Naive thymus-derived CD4-positive, alpha-beta T cell (primary cell): ENCODE data around the gene PDSS2. TPM values are rescaled to one million over a fixed set of nuclear protein-coding genes. Genes with fewer than 3 reads are reported as not detected.
"Not testable (repeated sequence)": the region's sequence is repeated elsewhere in the genome, so short reads cannot be mapped to it uniquely, and the experiment has no call there.

Source experiments
- ATAC-seq: fragments of 150-1000 bp; cut with Tn5 transposase; 2 replicates; pipeline ENCODE4 v1.10.0; 2021; ENCODE audit warnings: mild to moderate bottlenecking, moderate library complexity
- CTCF ChIA-PET: fragments of 350-600 bp; sonication (Branson Sonifier 250); formaldehyde crosslinking; loops from one replicate; lab custom pipeline; 2021; ENCODE audit warnings: antibody characterized with exemption; lab: Charles Lee
- POLR2A ChIA-PET: fragments of 350-600 bp; sonication (Branson Sonifier 250); formaldehyde crosslinking; loops from one replicate; lab custom pipeline; 2021; ENCODE audit warnings: antibody characterized with exemption, inconsistent platforms; lab: Charles Lee
- DNase-seq, 9 donors: peaks; one replicate each; pipeline versions ENCODE4 v3.0.0 to v3.0.0-alpha.2; 2020 to 2022; ENCODE audit warnings: mixed read lengths in 1 of 9
- H3K27ac ChIP-seq: one replicate; pipeline ENCODE4 v1.7.0; 2013; ENCODE audit warnings: mild to moderate bottlenecking, low read depth, low read length, moderate library complexity
- H3K27me3 ChIP-seq, 2 donors: one replicate each; pipeline ENCODE4 v1.7.0; 2013; ENCODE audit warnings: low read length in 2 of 2, mild to moderate bottlenecking in 2 of 2, moderate library complexity in 2 of 2; ENCODE audit not compliant: control insufficient read depth in 2 of 2, insufficient read depth in 2 of 2
- H3K36me3 ChIP-seq, 3 experiments: 1 replicate in 2 of 3; 2 replicates in 1 of 3; pipeline ENCODE4 v1.7.0; 2013; ENCODE audit warnings: low read length in 3 of 3, mild to moderate bottlenecking in 3 of 3, moderate library complexity in 1 of 3; ENCODE audit not compliant: insufficient read depth in 3 of 3, control insufficient read depth in 2 of 3
- H3K4me1 ChIP-seq, 2 donors: one replicate each; pipeline ENCODE4 v1.7.0; 2013; ENCODE audit warnings: low read length in 2 of 2, mild to moderate bottlenecking in 2 of 2, moderate library complexity in 1 of 2; ENCODE audit not compliant: control insufficient read depth in 2 of 2, insufficient read depth in 2 of 2
- H3K4me3 ChIP-seq: 2 replicates; pipeline ENCODE4 v1.7.0; 2013; ENCODE audit warnings: mild to moderate bottlenecking, low read length
- H3K9me3 ChIP-seq, 3 experiments: 1 replicate in 2 of 3; 2 replicates in 1 of 3; pipeline ENCODE4 v1.7.0; 2013; ENCODE audit warnings: low read length in 3 of 3; ENCODE audit not compliant: control insufficient read depth in 2 of 3
- H3K27ac Mint-ChIP-seq, 9 donors: one replicate each; pipeline ENCODE4 v1.8.0; 2020 to 2022; ENCODE audit warnings: mixed read lengths in 9 of 9, mild to moderate bottlenecking in 8 of 9, moderate library complexity in 5 of 9, inconsistent platforms in 2 of 9
- H3K27me3 Mint-ChIP-seq, 5 donors: one replicate each; pipeline ENCODE4 v1.8.0; 2021 to 2022; ENCODE audit warnings: mixed read lengths in 5 of 5, mild to moderate bottlenecking in 1 of 5
- H3K36me3 Mint-ChIP-seq, 5 donors: one replicate each; pipeline ENCODE4 v1.8.0; 2020 to 2022; ENCODE audit warnings: mixed read lengths in 5 of 5, mild to moderate bottlenecking in 3 of 5, inconsistent platforms in 1 of 5
- H3K4me1 Mint-ChIP-seq, 7 donors: one replicate each; pipeline ENCODE4 v1.8.0; 2020 to 2022; ENCODE audit warnings: mixed read lengths in 7 of 7, mild to moderate bottlenecking in 3 of 7, inconsistent platforms in 1 of 7
- H3K4me3 Mint-ChIP-seq, 10 donors: one replicate each; pipeline ENCODE4 v1.8.0; 2020 to 2022; ENCODE audit warnings: mild to moderate bottlenecking in 10 of 10, mixed read lengths in 10 of 10, moderate library complexity in 6 of 10, inconsistent platforms in 2 of 10
- H3K9me3 Mint-ChIP-seq, 11 donors: one replicate each; pipeline ENCODE4 v1.8.0; 2020 to 2022; ENCODE audit warnings: mixed read lengths in 11 of 11, mild to moderate bottlenecking in 4 of 11, inconsistent platforms in 1 of 11, moderate library complexity in 1 of 11
- intact Hi-C, 2 donors: fragments of 100-400 bp; cut with micrococcal nuclease; formaldehyde crosslinking; loops; one replicate each; pipeline ENCODE4 v1.15.1; 2023
- polyA plus RNA-seq, 2 donors: library from polyadenylated mRNA; unstranded; fragments of 300-500 nt; fragmentation: Illumina TruSeq; gene quantifications; one replicate each; pipeline ENCODE4 v1.2.3, GENCODE V29; 2021
- total RNA-seq, 6 experiments: library from RNA in 5 of 6; stranded (reverse) in 5 of 6; gene quantifications; 1 replicate in 5 of 6; 2 replicates in 1 of 6; pipeline ENCODE4 v1.2.3 and lab custom pipeline; 2021 to 2026

PDSS2 gene
- total and polyA plus RNA-seq, 7 experiments from 2014 or later, result 12.0 to 16.6 (median 12.4) TPM

DNA sequence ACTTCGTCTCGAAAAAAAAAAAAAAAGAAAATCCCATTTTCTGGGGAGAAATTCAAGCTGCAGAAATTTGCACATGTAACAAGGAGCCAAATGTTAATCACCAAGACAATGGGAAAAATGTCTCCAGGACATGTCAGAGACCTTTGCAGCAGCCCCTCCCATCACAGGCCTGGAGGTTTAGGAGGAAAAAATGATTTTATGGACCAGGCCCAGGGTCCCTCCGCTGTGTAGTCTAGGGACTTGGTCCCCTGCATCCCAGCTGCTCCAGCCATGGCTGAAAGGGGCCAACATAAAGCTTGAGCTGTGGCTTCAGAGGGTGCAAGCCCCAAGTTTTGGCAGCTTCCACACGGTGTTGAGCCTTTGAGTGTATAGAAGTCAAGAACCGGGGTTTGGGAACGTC lies 33.4 kb downstream of the PDSS2 start:
- H3K27me3 Mint-ChIP-seq, H3K4me3 ChIP-seq, H3K27ac ChIP-seq, intact Hi-C loops, H3K27me3 ChIP-seq, ATAC-seq, H3K36me3 ChIP-seq, H3K4me3 Mint-ChIP-seq, H3K27ac Mint-ChIP-seq, CTCF ChIA-PET, POLR2A ChIA-PET, DNase-seq, H3K4me1 ChIP-seq: not testable (repeated sequence)
- H3K9me3 ChIP-seq, result peaks cover 0 to 12% (median 0%) of the 10 kb centered on the region in 3 experiments
- peaks cover 0 to 25% (median 18%) of the 10 kb centered on the region in 7 donors for H3K4me1 Mint-ChIP-seq
- H3K9me3 Mint-ChIP-seq, result peaks cover 5 to 31% (median 17%) of the 10 kb centered on the region in 11 donors
- H3K36me3 Mint-ChIP-seq, result peaks cover 23 to 40% (median 33%) of the 10 kb centered on the region in 5 donors

DNA sequence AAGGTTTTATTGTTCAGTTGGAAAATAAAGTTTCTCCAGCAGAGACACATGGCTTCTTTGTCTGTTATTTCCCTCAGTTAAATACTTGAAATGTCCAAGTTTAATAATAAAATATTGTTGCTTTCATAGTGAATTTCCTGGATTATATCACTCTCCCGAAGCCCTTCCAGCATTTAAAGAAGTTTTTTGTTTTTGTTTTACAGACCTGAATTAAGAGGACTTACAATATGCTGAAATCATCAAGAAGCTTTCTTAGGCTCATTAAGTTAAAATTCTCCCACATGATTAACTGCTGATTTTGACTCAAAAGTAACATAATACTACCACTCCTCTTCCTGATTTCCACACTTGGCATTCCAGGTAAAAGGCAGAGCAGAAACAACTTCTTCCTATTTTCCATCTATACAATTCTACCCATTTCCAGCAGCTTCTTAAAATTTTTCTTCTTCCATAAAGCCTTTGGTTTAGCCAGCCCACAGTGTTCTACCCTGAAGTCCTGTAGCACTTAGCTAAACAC lies 35.8 kb downstream of the PDSS2 start:
- DNase-seq (no peak), ATAC-seq (no peak)
- H3K27ac ChIP-seq, result no peak overlapping the region
- Mint-ChIP-seq H3K27ac (peak overlapping the region in 1 of 9 donors; percentile 2), H3K36me3 (peaks cover 15 to 42% (median 34%) of the 10 kb centered on the region in 5 donors), H3K4me1 (peaks cover 0 to 35% (median 27%) of the 10 kb centered on the region in 7 donors), H3K4me3 (no peak overlapping the region), H3K9me3 (peaks cover 0 to 31% (median 16%) of the 10 kb centered on the region in 11 donors), H3K27me3 (no peaks in the 10 kb centered on the region)
- no peaks in the 10 kb centered on the region for H3K36me3 ChIP-seq
- ChIA-PET POLR2A (no interaction called here), CTCF (no interaction called here)
- peaks cover 0 to 12% (median 0%) of the 10 kb centered on the region in 3 experiments for H3K9me3 ChIP-seq
- H3K4me3 ChIP-seq, result no peak overlapping the region
- intact Hi-C loops, result no loop called here
- no peaks in the 10 kb centered on the region for H3K27me3 ChIP-seq
- no peaks in the 10 kb centered on the region for H3K4me1 ChIP-seq

DNA sequence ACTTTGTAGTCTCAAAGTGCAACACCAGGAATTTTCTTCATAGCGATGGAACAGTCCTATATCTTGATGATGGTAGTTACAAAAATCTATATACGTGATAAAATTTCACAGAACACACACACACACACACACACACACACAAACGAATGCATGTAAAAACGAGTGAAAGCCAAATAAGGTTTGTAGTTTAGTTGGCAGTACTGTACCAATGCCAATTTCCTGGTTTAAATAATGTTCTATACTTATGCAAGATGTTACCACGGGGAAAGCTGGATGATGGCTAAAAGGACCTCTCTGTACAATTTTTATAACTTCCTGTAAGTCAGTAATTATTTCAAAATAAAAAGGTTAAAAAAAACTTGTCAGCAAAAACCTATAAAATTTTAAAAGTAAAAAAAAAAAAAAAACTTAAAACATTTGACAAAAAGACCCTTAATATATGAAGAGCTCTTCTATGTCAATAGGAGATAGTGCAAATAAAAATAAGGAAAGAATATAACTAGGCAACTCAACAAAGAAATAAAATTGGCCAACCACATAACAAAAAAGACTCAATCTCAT lies 37.6 kb downstream of the PDSS2 start:
- Mint-ChIP-seq H3K27ac (no peak overlapping the region), H3K4me3 (no peak overlapping the region), H3K9me3 (peaks cover 0 to 14% (median 10%) of the 10 kb centered on the region in 11 donors), H3K4me1 (peaks cover 0 to 40% (median 29%) of the 10 kb centered on the region in 7 donors), H3K27me3 (no peaks in the 10 kb centered on the region), H3K36me3 (peaks cover 11 to 40% (median 22%) of the 10 kb centered on the region in 5 donors)
- peaks cover 0 to 10% (median 0%) of the 10 kb centered on the region in 3 experiments for H3K9me3 ChIP-seq
- H3K36me3 ChIP-seq, result no peaks in the 10 kb centered on the region
- no peak overlapping the region for H3K27ac ChIP-seq
- H3K27me3 ChIP-seq, result no peaks in the 10 kb centered on the region
- ChIA-PET CTCF (no interaction called here), POLR2A (no interaction called here)
- no peak overlapping the region for H3K4me3 ChIP-seq
- no peaks in the 10 kb centered on the region for H3K4me1 ChIP-seq
- intact Hi-C loops, result no loop called here
- no peak for ATAC-seq
- no peak for DNase-seq

DNA sequence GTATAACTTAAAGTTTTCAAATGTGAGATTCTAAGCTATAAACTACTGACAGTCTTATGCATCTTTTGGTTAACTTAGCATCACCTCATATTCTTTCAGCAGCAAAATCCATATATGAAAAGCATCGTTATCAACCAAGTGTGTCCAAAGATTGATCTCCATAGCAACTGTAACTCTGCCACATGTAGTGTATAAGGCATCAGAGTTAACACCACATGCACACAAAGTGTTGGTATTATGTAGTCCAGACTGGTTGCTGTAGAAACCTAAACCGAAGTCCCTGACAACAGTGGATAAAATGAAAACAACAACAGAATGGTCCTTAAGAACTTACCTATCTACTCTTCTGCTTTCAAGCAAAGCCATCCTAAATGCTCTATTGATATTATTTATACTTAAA lies 39.6 kb downstream of the PDSS2 start:
- Mint-ChIP-seq H3K4me3 (no peak overlapping the region), H3K36me3 (peaks cover 4 to 35% (median 11%) of the 10 kb centered on the region in 5 donors), H3K9me3 (peaks cover 0 to 1% (median 0%) of the 10 kb centered on the region in 11 donors), H3K4me1 (peaks cover 0 to 35% (median 23%) of the 10 kb centered on the region in 7 donors), H3K27ac (no peak overlapping the region), H3K27me3 (no peaks in the 10 kb centered on the region)
- H3K4me1 ChIP-seq, result no peaks in the 10 kb centered on the region
- POLR2A ChIA-PET, result no interaction called here
- intact Hi-C loops, result no loop called here
- no peak overlapping the region for H3K4me3 ChIP-seq
- CTCF ChIA-PET, result no interaction called here
- H3K27me3 ChIP-seq, result no peaks in the 10 kb centered on the region
- no peaks in the 10 kb centered on the region for H3K9me3 ChIP-seq
- DNase-seq, result no peak
- ATAC-seq, result no peak
- H3K36me3 ChIP-seq, result no peaks in the 10 kb centered on the region
- H3K27ac ChIP-seq, result no peak overlapping the region

DNA sequence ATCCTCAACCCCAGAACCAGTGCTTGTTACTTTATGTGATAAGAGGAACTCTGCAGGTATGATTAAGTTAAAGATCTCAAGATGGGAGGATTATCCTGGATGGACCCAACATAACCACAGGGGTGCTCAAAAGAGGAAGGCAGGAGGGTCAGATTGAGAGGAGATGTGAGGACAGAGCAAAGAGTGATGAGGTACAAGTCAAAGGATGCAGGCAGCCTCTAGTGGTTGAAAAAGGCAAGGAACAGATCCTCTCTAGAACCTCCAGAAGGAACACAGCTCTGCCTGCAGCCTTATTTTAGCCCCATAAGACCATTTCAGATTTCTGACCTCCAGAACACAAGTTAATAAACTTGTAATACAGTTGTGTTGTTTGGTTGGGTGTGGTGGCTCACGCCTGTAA lies 41.2 kb downstream of the PDSS2 start:
- Histone ChIP-seq H3K4me1 (no peaks in the 10 kb centered on the region), H3K36me3 (no peaks in the 10 kb centered on the region), H3K27me3 (no peaks in the 10 kb centered on the region), H3K9me3 (no peaks in the 10 kb centered on the region), H3K27ac (no peak overlapping the region), H3K4me3 (no peak overlapping the region)
- Mint-ChIP-seq H3K27ac (no peak overlapping the region), H3K4me1 (peaks cover 0 to 30% (median 19%) of the 10 kb centered on the region in 7 donors), H3K27me3 (no peaks in the 10 kb centered on the region), H3K36me3 (peaks cover 0 to 39% (median 13%) of the 10 kb centered on the region in 5 donors), H3K9me3 (no peaks in the 10 kb centered on the region), H3K4me3 (no peak overlapping the region)
- CTCF ChIA-PET, result no interaction called here
- ATAC-seq (no peak), DNase-seq (no peak)
- POLR2A ChIA-PET, result no interaction called here
- intact Hi-C loops, result no loop called here

DNA sequence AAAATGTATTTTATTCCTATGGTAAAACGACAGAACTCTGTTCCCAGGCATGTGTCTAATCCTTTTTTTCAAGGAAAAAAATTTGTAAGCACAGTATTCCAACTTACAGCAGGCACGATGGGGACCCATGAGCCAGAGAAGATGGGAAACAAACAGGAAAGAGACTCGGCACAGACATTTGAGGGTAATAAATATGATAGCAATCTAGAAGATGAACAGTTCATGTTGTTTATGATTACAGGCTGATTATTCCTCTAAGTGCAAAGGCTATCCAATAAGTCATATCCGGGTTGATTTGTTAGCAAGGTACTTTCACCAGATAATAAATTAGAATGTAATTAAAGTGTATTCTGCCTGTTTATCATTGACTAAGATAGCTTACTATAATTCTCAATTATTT lies 43.2 kb downstream of the PDSS2 start:
- ATAC-seq, result no peak

More for the DNA sequence above, 43.2 kb downstream of the PDSS2 start:
- Histone ChIP-seq H3K9me3 (no peaks in the 10 kb centered on the region), H3K36me3 (no peaks in the 10 kb centered on the region), H3K4me3 (no peak overlapping the region), H3K27ac (no peak overlapping the region), H3K27me3 (no peaks in the 10 kb centered on the region), H3K4me1 (no peaks in the 10 kb centered on the region)
- intact Hi-C loops, result no loop called here
- H3K9me3 Mint-ChIP-seq, result no peaks in the 10 kb centered on the region
- H3K27me3 Mint-ChIP-seq, result no peaks in the 10 kb centered on the region
- ChIA-PET POLR2A (no interaction called here), CTCF (no interaction called here)
- peaks cover 0 to 47% (median 18%) of the 10 kb centered on the region in 5 donors for H3K36me3 Mint-ChIP-seq
- no peak overlapping the region for H3K4me3 Mint-ChIP-seq
- no peak overlapping the region for H3K27ac Mint-ChIP-seq
- no peak for DNase-seq
- H3K4me1 Mint-ChIP-seq, result peaks cover 0 to 21% (median 15%) of the 10 kb centered on the region in 7 donors
